WTC11 (cell line): ENCODE measurements around the gene ZNF529. TPM values are rescaled to one million over a fixed set of nuclear protein-coding genes. Genes with fewer than 3 reads are reported as not detected.
A peak's percentile ranks its signal among the peaks of the same experiment; 100 is the strongest.
"Not testable (repeated sequence)": the region's sequence is repeated elsewhere in the genome, so short reads cannot be mapped to it uniquely, and the experiment has no call there.

Source experiments
- ATAC-seq: fragments of 200-7000 bp; cut with Tn5 transposase; 2 replicates; pipeline ENCODE4 v1.10.0; 2021; ENCODE audit warnings: mild to moderate bottlenecking, moderate library complexity
- CTCF ChIA-PET: fragments of 300-600 bp; sonication (Branson Sonifier 250); formaldehyde crosslinking; loops from one replicate; lab custom pipeline; 2021; ENCODE audit warnings: antibody characterized with exemption; lab: Charles Lee
- POLR2A ChIA-PET: fragments of 350-600 bp; sonication (Branson Sonifier 250); formaldehyde crosslinking; loops from one replicate; lab custom pipeline; 2021; ENCODE audit warnings: antibody characterized with exemption; lab: Charles Lee
- DNase-seq: peaks from one replicate; pipeline ENCODE4 v3.0.0; 2021; ENCODE audit warnings: low spot score
- H3K27ac Mint-ChIP-seq: 2 replicates; pipeline ENCODE4 v1.8.0; 2021; ENCODE audit warnings: mixed read lengths
- H3K27me3 Mint-ChIP-seq: 2 replicates; pipeline ENCODE4 v1.8.0; 2021; ENCODE audit warnings: low read depth, mild to moderate bottlenecking, moderate library complexity, mixed read lengths
- H3K36me3 Mint-ChIP-seq: 2 replicates; pipeline ENCODE4 v1.8.0; 2021; ENCODE audit warnings: mixed read lengths
- H3K4me1 Mint-ChIP-seq: 2 replicates; pipeline ENCODE4 v1.8.0; 2022; ENCODE audit warnings: mixed read lengths
- H3K4me3 Mint-ChIP-seq: 2 replicates; pipeline ENCODE4 v1.8.0; 2021; ENCODE audit warnings: mild to moderate bottlenecking, moderate library complexity, mixed read lengths
- H3K9me3 Mint-ChIP-seq: 2 replicates; pipeline ENCODE4 v1.8.0; 2021; ENCODE audit warnings: mixed read lengths
- AR ChIP-seq: fragments of 250-450 bp; sonication (Bioruptor Pico); IDR thresholded peaks from 2 replicates; pipeline ENCODE4 v1.9.0; 2021; ENCODE audit warnings: mild to moderate bottlenecking
- FOXJ3 ChIP-seq: sonication (generic); formaldehyde crosslinking; IDR thresholded peaks from 2 replicates; pipeline ENCODE4 v1.9.0; 2021; ENCODE audit warnings: missing genetic modification reagents, mild to moderate bottlenecking, borderline replicate concordance
- FOXK1 ChIP-seq: sonication (generic); formaldehyde crosslinking; IDR thresholded peaks from 2 replicates; pipeline ENCODE4 v1.8.0; 2022; ENCODE audit warnings: mild to moderate bottlenecking, moderate library complexity, missing genetic modification reagents
- NR1H2 ChIP-seq: sonication (generic); formaldehyde crosslinking; IDR thresholded peaks from 2 replicates; pipeline ENCODE4 v1.9.0; 2021; ENCODE audit warnings: mild to moderate bottlenecking, moderate library complexity, missing genetic modification reagents
- PRRX2 ChIP-seq: fragments of 250-450 bp; sonication (Bioruptor Pico); IDR thresholded peaks from 2 replicates; pipeline ENCODE4 v1.8.0; 2021; ENCODE audit warnings: mild to moderate bottlenecking
- ZNF138 ChIP-seq: sonication (generic); formaldehyde crosslinking; conservative IDR thresholded peaks from 2 replicates; pipeline ENCODE4 v1.8.1; 2022; ENCODE audit warnings: mild to moderate bottlenecking, moderate library complexity, missing genetic modification reagents
- ZNF219 ChIP-seq: sonication (generic); formaldehyde crosslinking; IDR thresholded peaks from 2 replicates; pipeline ENCODE4 v1.8.0; 2023; ENCODE audit warnings: missing genetic modification reagents, mild to moderate bottlenecking, borderline replicate concordance
- ZNF281 ChIP-seq: sonication (generic); formaldehyde crosslinking; IDR thresholded peaks from 2 replicates; pipeline ENCODE4 v1.8.0; 2023; ENCODE audit warnings: mild to moderate bottlenecking, missing genetic modification reagents
- ZNF532 ChIP-seq: fragments of 250-450 bp; sonication (Bioruptor Pico); IDR thresholded peaks from 2 replicates; pipeline ENCODE4 v1.9.0; 2021; ENCODE audit warnings: mild to moderate bottlenecking, borderline replicate concordance
- total RNA-seq: library from RNA; stranded (reverse); gene quantifications from 3 replicates; pipeline ENCODE4 v1.2.3, GENCODE V29; 2021

The ZNF529 gene
- total RNA-seq, 1 experiment from 2014 or later, result 13.1 TPM

- TF ChIP-seq ZNF532, result no peak
- no peak for TF ChIP-seq PRRX2 (CRISPR knock-in tag)
- TF ChIP-seq FOXJ3 (CRISPR knock-in tag), result no peak
- TF ChIP-seq FOXK1 (CRISPR knock-in tag), result peak; percentile 34; the same call in 1 of the 2 replicates
Observed at GRCh38 chr19:36605101-36605876, 32.2 kb upstream of the ZNF529 start, which contains the start of gene ZNF382 (continued).

- no peak overlapping the region for H3K27ac Mint-ChIP-seq
- H3K4me3 Mint-ChIP-seq, result peak overlapping the region; percentile 82
- no peaks in the 10 kb centered on the region for H3K9me3 Mint-ChIP-seq
- POLR2A ChIA-PET, result interaction anchor here (0.7 to 1.3 kb wide), 2 partner anchors 31 to 542 kb away, joined by 3 to 5 read pairs; partner anchors contain the start of gene ZNF529
- CTCF ChIA-PET, result no interaction called here
- TF ChIP-seq FOXJ3 (CRISPR knock-in tag) (no peak), AR (CRISPR knock-in tag) (no peak), ZNF281 (CRISPR knock-in tag) (peak; percentile 17; the same call in 1 of the 2 replicates), NR1H2 (CRISPR knock-in tag) (no peak), ZNF219 (CRISPR knock-in tag) (no peak), ZNF138 (CRISPR knock-in tag) (no peak)
- H3K4me1 Mint-ChIP-seq, result peaks cover 13% of the 10 kb centered on the region
- H3K36me3 Mint-ChIP-seq, result no peaks in the 10 kb centered on the region
- DNase-seq, result peak; percentile 26
- ATAC-seq, result peak; percentile 50
- H3K27me3 Mint-ChIP-seq, result peaks cover 34% of the 10 kb centered on the region
Observed at GRCh38 chr19:36604656-36605100, 31.6 kb upstream of the ZNF529 start.

GRCh38 chr19:36602681-36603080 lies 29.6 kb upstream of the ZNF529 start:
- H3K27ac Mint-ChIP-seq, CTCF ChIA-PET, H3K9me3 Mint-ChIP-seq, ATAC-seq, DNase-seq, H3K36me3 Mint-ChIP-seq, H3K4me3 Mint-ChIP-seq, POLR2A ChIA-PET: not testable (repeated sequence)
- H3K27me3 Mint-ChIP-seq, result peaks cover 34% of the 10 kb centered on the region
- peaks cover 13% of the 10 kb centered on the region for H3K4me1 Mint-ChIP-seq
